Lower leg skin (tissue), 4 donors: ENCODE results near the gene MBD5. TPM values are rescaled to one million over a fixed set of nuclear protein-coding genes. Genes with fewer than 3 reads are reported as not detected.

ENCODE experiments used
- DNase-seq, 2 donors: peaks; one replicate each; pipeline ENCODE4 v3.0.0-alpha.2; 2019; ENCODE audit warnings: low spot score in 2 of 2
- H3K4me3 ChIP-seq: fragments of 200-600 bp; sonication (generic); 2 replicates; pipeline ENCODE4 v1.5.1; 2017; ENCODE audit warnings: mild to moderate bottlenecking, low read depth; ENCODE audit not compliant: poor library complexity, severe bottlenecking
- CTCF ChIP-seq, 3 donors: fragments of 450-650 bp; IDR thresholded peaks; one replicate each; pipeline ENCODE4 v1.5.1; 2016; ENCODE audit warnings: antibody characterized with exemption in 3 of 3, mild to moderate bottlenecking in 3 of 3, moderate library complexity in 2 of 3
- POLR2A ChIP-seq, 2 donors: fragments of 450-650 bp; IDR thresholded peaks; one replicate each; pipeline ENCODE4 v1.6.1; 2016 to 2017; ENCODE audit warnings: antibody characterized with exemption in 2 of 2, mild to moderate bottlenecking in 1 of 2, moderate library complexity in 1 of 2
- WGBS, 2 donors: methylation state at CpG; one replicate each; pipeline ENCODE4 v1.1.5; 2018; 5-methylcytosine and 5-hydroxymethylcytosine counted together
- intact Hi-C: fragments of 100-400 bp; cut with DNase I; formaldehyde crosslinking; loops from one replicate; pipeline ENCODE4 v1.15.0; 2023; ENCODE audit warnings: low total_unique reads
- total RNA-seq, 4 donors: library from RNA; depleted of rRNA; stranded (reverse); fragments of >200 nt; gene quantifications; one replicate each; pipeline ENCODE4 v1.1.0, GENCODE V29; 2016

Gene MBD5
- total RNA-seq, 4 donors from 2014 or later, result 13.5 to 22.3 (median 17.4) TPM

GRCh38 chr2:148490840-148491439, 470.0 kb downstream of the MBD5 start:
- intact Hi-C loops, result no loop called here
- DNase-seq, result no peak
- WGBS, 2 donors, result 85 to 86% methylated on average over 4 of the region's 4 CpGs
- TF ChIP-seq CTCF (IDR thresholded peaks at IDR 0.05) (no peak), POLR2A (IDR thresholded peaks at IDR 0.05) (no peak)
- H3K4me3 ChIP-seq, result no peak overlapping the region

- H3K4me3 ChIP-seq, result no peak overlapping the region
- intact Hi-C loops, result no loop called here
- 73 to 92% methylated on average over 2 of the region's 2 CpGs for WGBS, 2 donors
- TF ChIP-seq POLR2A (IDR thresholded peaks at IDR 0.05) (no peak), CTCF (IDR thresholded peaks at IDR 0.05) (no peak)
- DNase-seq, result no peak
Measured at GRCh38 chr2:148493822-148494563, 473.1 kb downstream of the MBD5 start.

- intact Hi-C loops, result no loop called here
- no peak overlapping the region for H3K4me3 ChIP-seq
- TF ChIP-seq POLR2A (IDR thresholded peaks at IDR 0.05) (no peak), CTCF (IDR thresholded peaks at IDR 0.05) (no peak)
- DNase-seq, result no peak
- 73 to 74% methylated on average over 2 of the region's 2 CpGs for WGBS, 2 donors
Measured at GRCh38 chr2:148495586-148495985, 474.7 kb downstream of the MBD5 start.

GRCh38 chr2:148501545-148501944, 480.7 kb downstream of the MBD5 start:
- 22 to 29% methylated on average over 1 of the region's 1 CpG for WGBS, 2 donors
- no peak for DNase-seq
- intact Hi-C loops, result no loop called here
- no peak for TF ChIP-seq POLR2A (IDR thresholded peaks at IDR 0.05)
- no peak for TF ChIP-seq CTCF (IDR thresholded peaks at IDR 0.05)
- no peak overlapping the region for H3K4me3 ChIP-seq

- TF ChIP-seq POLR2A (IDR thresholded peaks at IDR 0.05) (no peak), CTCF (IDR thresholded peaks at IDR 0.05) (no peak)
- no peak overlapping the region for H3K4me3 ChIP-seq
- no peak for DNase-seq
- WGBS, 2 donors, result 95 to 97% methylated on average over 2 of the region's 2 CpGs
- intact Hi-C loops, result no loop called here
Measured at GRCh38 chr2:148503516-148503915, 482.6 kb downstream of the MBD5 start.
